ENCODE data around the gene GPSM3.

Gene GPSM3

DNA sequence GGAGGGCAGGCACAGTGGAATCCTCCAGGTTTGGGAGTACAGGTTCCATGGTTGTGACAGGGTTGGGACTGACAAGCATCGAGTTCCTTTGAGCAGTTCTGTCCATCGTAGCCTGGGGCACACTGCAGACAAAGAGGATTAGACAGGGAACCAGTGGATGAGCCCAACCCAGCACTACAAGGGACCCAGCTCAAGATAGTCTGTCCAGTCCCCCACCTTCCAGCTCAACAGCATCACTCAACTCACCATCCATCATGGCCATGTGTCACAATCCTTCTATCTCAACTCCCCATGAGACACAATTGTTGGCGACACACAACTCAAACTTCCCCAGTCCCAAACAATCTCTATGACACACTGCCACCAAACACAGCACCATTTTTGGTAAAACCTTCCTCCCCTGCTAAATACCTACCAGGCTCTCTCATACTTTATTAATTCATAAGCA, 11.8 kb upstream of the GPSM3 start:
- Histone ChIP-seq H3K4me3 (ENCODE audit: low read depth, low read length, poor library complexity, severe bottlenecking) (no peak overlapping the region), H3F3A (ENCODE audit: insufficient read depth, low read length) (no peaks in the 10 kb centered on the region), H3K9ac (ENCODE audit: low read length) (no peak overlapping the region), H4K20me1 (ENCODE audit: insufficient read depth, low read length) (no peaks in the 10 kb centered on the region), H2AFZ (ENCODE audit: low read length) (no peak overlapping the region), H3K36me3 (ENCODE audit: insufficient read depth, low read length) (no peaks in the 10 kb centered on the region), H3K27ac (ENCODE audit: low read depth, low read length, poor library complexity, severe bottlenecking) (no peak overlapping the region), H3K4me2 (ENCODE audit: low read length) (no peak overlapping the region), H3K9me2 (ENCODE audit: low read depth, low read length) (no peaks in the 10 kb centered on the region), H3K79me2 (ENCODE audit: insufficient read depth, low read length) (no peaks in the 10 kb centered on the region), H3K27me3 (ENCODE audit: insufficient read depth, low read length) (0 out of 2 replicates have a peak, but pooled peaks cover 6% of the 10 kb centered on the region), H3K9me3 (ENCODE audit: low read length) (no peaks in the 10 kb centered on the region), H3K4me1 (ENCODE audit: insufficient read depth, low read length, severe bottlenecking) (no peaks in the 10 kb centered on the region)
- TF ChIP-seq, protein P1, sequence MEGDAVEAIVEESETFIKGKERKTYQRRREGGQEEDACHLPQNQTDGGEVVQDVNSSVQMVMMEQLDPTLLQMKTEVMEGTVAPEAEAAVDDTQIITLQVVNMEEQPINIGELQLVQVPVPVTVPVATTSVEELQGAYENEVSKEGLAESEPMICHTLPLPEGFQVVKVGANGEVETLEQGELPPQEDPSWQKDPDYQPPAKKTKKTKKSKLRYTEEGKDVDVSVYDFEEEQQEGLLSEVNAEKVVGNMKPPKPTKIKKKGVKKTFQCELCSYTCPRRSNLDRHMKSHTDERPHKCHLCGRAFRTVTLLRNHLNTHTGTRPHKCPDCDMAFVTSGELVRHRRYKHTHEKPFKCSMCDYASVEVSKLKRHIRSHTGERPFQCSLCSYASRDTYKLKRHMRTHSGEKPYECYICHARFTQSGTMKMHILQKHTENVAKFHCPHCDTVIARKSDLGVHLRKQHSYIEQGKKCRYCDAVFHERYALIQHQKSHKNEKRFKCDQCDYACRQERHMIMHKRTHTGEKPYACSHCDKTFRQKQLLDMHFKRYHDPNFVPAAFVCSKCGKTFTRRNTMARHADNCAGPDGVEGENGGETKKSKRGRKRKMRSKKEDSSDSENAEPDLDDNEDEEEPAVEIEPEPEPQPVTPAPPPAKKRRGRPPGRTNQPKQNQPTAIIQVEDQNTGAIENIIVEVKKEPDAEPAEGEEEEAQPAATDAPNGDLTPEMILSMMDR (IDR thresholded peaks at IDR 0.05; ENCODE audit: low read length): no peak
- no peak for TF ChIP-seq EZH2 (IDR thresholded peaks at IDR 0.05; ENCODE audit: borderline replicate concordance, low read length)

DNA sequence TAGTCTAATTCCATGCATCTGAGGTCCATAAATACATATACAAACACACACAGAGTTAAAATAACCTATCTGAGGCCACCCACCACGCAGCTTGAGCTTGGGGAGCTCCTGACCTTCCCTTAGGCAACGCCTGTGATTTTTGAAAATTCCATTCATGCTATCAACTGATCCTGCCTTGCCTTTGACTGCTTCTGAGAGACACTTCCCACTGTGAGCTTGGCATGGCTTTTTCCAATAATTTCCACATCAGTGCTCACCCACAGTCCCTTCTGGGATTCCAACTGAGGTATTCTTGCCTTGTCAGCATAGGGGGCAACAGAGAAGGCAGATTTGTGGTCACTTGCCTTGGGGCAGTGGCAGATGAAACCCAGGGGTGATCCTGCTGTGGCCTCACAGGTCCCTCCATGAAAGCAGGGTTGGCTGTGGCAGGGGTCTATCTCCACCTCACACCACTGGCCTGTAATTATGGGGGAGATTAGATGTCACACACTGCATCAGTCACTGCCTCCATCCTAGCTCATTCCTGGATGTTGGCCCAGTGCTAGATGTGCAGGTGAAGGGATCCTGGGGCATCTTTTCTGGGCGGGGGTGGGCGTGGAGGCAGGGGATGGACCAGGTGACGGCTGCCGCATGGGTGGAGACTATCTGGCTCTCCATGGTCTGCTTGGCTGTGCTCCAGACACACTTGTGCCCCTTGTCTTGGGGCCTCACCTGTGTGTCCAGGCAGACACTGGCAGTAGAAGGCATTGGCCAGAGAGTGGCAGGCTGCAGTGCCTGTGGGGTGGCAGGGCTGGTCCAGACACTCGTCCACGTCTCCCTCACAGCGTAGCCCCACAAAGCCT, 11.2 kb upstream of the GPSM3 start:
- Histone ChIP-seq H3K9me3 (ENCODE audit: low read length) (no peaks in the 10 kb centered on the region), H3K36me3 (ENCODE audit: insufficient read depth, low read length) (no peaks in the 10 kb centered on the region), H3K9ac (ENCODE audit: low read length) (no peak overlapping the region), H3K4me3 (ENCODE audit: low read depth, low read length, poor library complexity, severe bottlenecking) (no peak overlapping the region), H3K79me2 (ENCODE audit: insufficient read depth, low read length) (no peaks in the 10 kb centered on the region), H3K4me1 (ENCODE audit: insufficient read depth, low read length, severe bottlenecking) (no peaks in the 10 kb centered on the region), H3K27me3 (ENCODE audit: insufficient read depth, low read length) (0 out of 2 replicates have a peak, but pooled peaks cover 6% of the 10 kb centered on the region), H3K9me2 (ENCODE audit: low read depth, low read length) (no peaks in the 10 kb centered on the region), H4K20me1 (ENCODE audit: insufficient read depth, low read length) (no peaks in the 10 kb centered on the region), H2AFZ (ENCODE audit: low read length) (no peak overlapping the region), H3F3A (ENCODE audit: insufficient read depth, low read length) (no peaks in the 10 kb centered on the region), H3K27ac (ENCODE audit: low read depth, low read length, poor library complexity, severe bottlenecking) (no peak overlapping the region), H3K4me2 (ENCODE audit: low read length) (no peak overlapping the region)
- TF ChIP-seq, protein P1 (IDR thresholded peaks at IDR 0.05; ENCODE audit: low read length): no peak
- no peak for TF ChIP-seq EZH2 (IDR thresholded peaks at IDR 0.05; ENCODE audit: borderline replicate concordance, low read length)

DNA sequence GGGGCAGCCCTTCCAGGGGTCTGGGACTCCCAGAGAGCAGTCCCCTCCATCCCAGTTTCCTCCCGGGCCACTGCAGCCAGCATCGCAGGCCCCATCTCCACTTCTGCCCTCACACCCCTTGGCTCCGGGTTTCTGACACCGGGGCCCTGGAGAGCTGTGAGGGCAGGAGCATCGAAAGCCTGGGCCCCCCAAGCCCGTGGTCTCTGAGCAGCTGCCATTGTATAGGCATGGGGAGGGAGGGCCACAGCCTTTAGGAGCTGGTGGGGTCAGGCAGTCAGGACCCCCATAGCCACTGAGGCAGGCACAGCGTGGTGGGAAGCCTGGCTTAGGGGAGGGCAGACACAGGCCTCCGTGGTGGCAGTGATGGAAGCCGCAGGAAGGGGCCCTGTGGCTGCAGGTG, 9.7 kb upstream of the GPSM3 start:
- no peaks in the 10 kb centered on the region for H4K20me1 ChIP-seq (ENCODE audit: insufficient read depth, low read length)
- H3K27me3 ChIP-seq (ENCODE audit: insufficient read depth, low read length): 0 out of 2 replicates have a peak, but pooled peaks cover 6% of the 10 kb centered on the region
- no peaks in the 10 kb centered on the region for H3K79me2 ChIP-seq (ENCODE audit: insufficient read depth, low read length)
- H3K9me2 ChIP-seq (ENCODE audit: low read depth, low read length): no peaks in the 10 kb centered on the region
- no peak overlapping the region for H3K9ac ChIP-seq (ENCODE audit: low read length)
- no peaks in the 10 kb centered on the region for H3F3A ChIP-seq (ENCODE audit: insufficient read depth, low read length)
- no peaks in the 10 kb centered on the region for H3K36me3 ChIP-seq (ENCODE audit: insufficient read depth, low read length)
- peaks cover 6% of the 10 kb centered on the region for H3K4me1 ChIP-seq (ENCODE audit: insufficient read depth, low read length, severe bottlenecking)
- H2AFZ ChIP-seq (ENCODE audit: low read length): no peak overlapping the region
- no peak for TF ChIP-seq EZH2 (IDR thresholded peaks at IDR 0.05; ENCODE audit: borderline replicate concordance, low read length)
- TF ChIP-seq, protein P1 (IDR thresholded peaks at IDR 0.05; ENCODE audit: low read length): no peak
- no peak overlapping the region for H3K27ac ChIP-seq (ENCODE audit: low read depth, low read length, poor library complexity, severe bottlenecking)
- no peak overlapping the region for H3K4me2 ChIP-seq (ENCODE audit: low read length)
- no peak overlapping the region for H3K4me3 ChIP-seq (ENCODE audit: low read depth, low read length, poor library complexity, severe bottlenecking)
- H3K9me3 ChIP-seq (ENCODE audit: low read length): no peaks in the 10 kb centered on the region

Measured in OCI-LY1 (cell line).